Measurements from ENCODE around the gene RBM38. TPM values are rescaled to one million over a fixed set of nuclear protein-coding genes. Genes with fewer than 3 reads are reported as not detected.

RBM38 gene
- total and polyA plus RNA-seq, 9 donors, result 31.7 to 63.7 (median 55.2) TPM

Other genes starting within 250 kb of the RBM38 start
- 3.8 TPM for gene BMP7, start 124.8 kb upstream of the RBM38 start, total RNA-seq
- 10 to 100 TPM in 1 of 8 donors, 1 to 10 TPM in 7; 3.7 to 11.3 (median 5.4) TPM for gene BMP7, start 124.8 kb upstream of the RBM38 start, polyA plus RNA-seq (ENCODE audit: insufficient read depth in 1 of 8, insufficient read length in 8 of 8, low replicate concordance in 1 of 8)
- not detected for gene SPO11, start 61.6 kb upstream of the RBM38 start, total RNA-seq
- not detected for gene SPO11, start 61.6 kb upstream of the RBM38 start, polyA plus RNA-seq (ENCODE audit: insufficient read depth in 1 of 8, insufficient read length in 8 of 8, low replicate concordance in 1 of 8)
- 19.9 TPM for gene RAE1, start 40.1 kb upstream of the RBM38 start, total RNA-seq
- gene RAE1, start 40.1 kb upstream of the RBM38 start, polyA plus RNA-seq (ENCODE audit: insufficient read depth in 1 of 8, insufficient read length in 8 of 8, low replicate concordance in 1 of 8), result 10 to 100 TPM; 24.2 to 30.5 (median 25.5) TPM
- gene CTCFL, start 133.7 kb downstream of the RBM38 start, total RNA-seq, result 0.04 TPM
- gene CTCFL, start 133.7 kb downstream of the RBM38 start, polyA plus RNA-seq (ENCODE audit: insufficient read depth in 1 of 8, insufficient read length in 8 of 8, low replicate concordance in 1 of 8), result under 1 TPM in 7 of 8 donors, not detected in 1; 0.07 to 0.24 (median 0.21) TPM
- 0.13 TPM for gene PCK1, start 169.7 kb downstream of the RBM38 start, total RNA-seq
- 1 to 10 TPM in 1 of 8 donors, under 1 TPM in 6, not detected in 1; 0.05 to 1.5 (median 0.20) TPM for gene PCK1, start 169.7 kb downstream of the RBM38 start, polyA plus RNA-seq (ENCODE audit: insufficient read depth in 1 of 8, insufficient read length in 8 of 8, low replicate concordance in 1 of 8)
- gene ZBP1, start 229.0 kb downstream of the RBM38 start, total RNA-seq, result 0.13 TPM
- under 1 TPM in 5 of 8 donors, not detected in 3; 0.04 to 0.18 (median 0.10) TPM for gene ZBP1, start 229.0 kb downstream of the RBM38 start, polyA plus RNA-seq (ENCODE audit: insufficient read depth in 1 of 8, insufficient read length in 8 of 8, low replicate concordance in 1 of 8)

All from muscle of leg (tissue), 9 donors.